ENCODE measurements around the gene CHN1.

CHN1 gene

GRCh38 chr2:174859563-174860169, 145.5 kb downstream of the CHN1 start:
- DNase-seq: no peak

GRCh38 chr2:174858745-174859144, 146.4 kb downstream of the CHN1 start:
- no peak for DNase-seq

GRCh38 chr2:174856447-174856846, 148.7 kb downstream of the CHN1 start:
- no peak for DNase-seq

GRCh38 chr2:174846941-174847938, 157.9 kb downstream of the CHN1 start:
- no peak for DNase-seq

GRCh38 chr2:174846218-174846617, 159.0 kb downstream of the CHN1 start:
- DNase-seq: no peak

- no peak for DNase-seq
Measured at GRCh38 chr2:174844295-174844708, 160.9 kb downstream of the CHN1 start.

- DNase-seq: no peak
Measured at GRCh38 chr2:174842496-174842895, 162.7 kb downstream of the CHN1 start.

GRCh38 chr2:174841936-174842335, 163.2 kb downstream of the CHN1 start:
- no peak for DNase-seq

- no peak for DNase-seq
Measured at GRCh38 chr2:174841350-174841749, 163.8 kb downstream of the CHN1 start.

GRCh38 chr2:174840436-174840835, 164.7 kb downstream of the CHN1 start:
- DNase-seq: no peak

- no peak for DNase-seq
Measured at GRCh38 chr2:174839662-174840061, 165.5 kb downstream of the CHN1 start.

- DNase-seq: no peak
Measured at GRCh38 chr2:174836995-174837390, 168.2 kb downstream of the CHN1 start.

GRCh38 chr2:174836377-174836994, 168.7 kb downstream of the CHN1 start:
- no peak for DNase-seq

GRCh38 chr2:174835797-174836255, 169.4 kb downstream of the CHN1 start:
- peak; percentile 65 for DNase-seq

- DNase-seq: peak; percentile 21
Measured at GRCh38 chr2:174833737-174834136, 171.4 kb downstream of the CHN1 start.

- peak; percentile 14 for DNase-seq
Measured at GRCh38 chr2:174830561-174830960, 174.6 kb downstream of the CHN1 start.

GRCh38 chr2:174829550-174829949, 175.6 kb downstream of the CHN1 start:
- DNase-seq: no peak

- no peak for DNase-seq
Measured at GRCh38 chr2:174827371-174828369, 177.5 kb downstream of the CHN1 start.

- no peak for DNase-seq
Measured at GRCh38 chr2:174826051-174826450, 179.1 kb downstream of the CHN1 start.

GRCh38 chr2:174824068-174824467, 181.1 kb downstream of the CHN1 start:
- no peak for DNase-seq

GRCh38 chr2:174821628-174822027, 183.6 kb downstream of the CHN1 start:
- DNase-seq: no peak

- no peak for DNase-seq
Measured at GRCh38 chr2:174820361-174820760, 184.8 kb downstream of the CHN1 start.

Data from activated CD4-positive, alpha-beta T cell treated with anti-CD3 and anti-CD28 coated beads, Interleukin-10, Interleukin-2, amounts not matched to agents 100 ng/mL and 50 ng/mL, durations not matched to agents 16 hours and 8 hours (primary cell).